NCI-H226 (cell line): ENCODE data around the gene CDK10.
"Not testable (repeated sequence)": the region's sequence is repeated elsewhere in the genome, so short reads cannot be mapped to it uniquely, and the experiment has no call there.

Source experiments
- DNase-seq: peaks from one replicate; pipeline ENCODE4 v3.0.0-alpha.2; 2015

The CDK10 gene

DNA sequence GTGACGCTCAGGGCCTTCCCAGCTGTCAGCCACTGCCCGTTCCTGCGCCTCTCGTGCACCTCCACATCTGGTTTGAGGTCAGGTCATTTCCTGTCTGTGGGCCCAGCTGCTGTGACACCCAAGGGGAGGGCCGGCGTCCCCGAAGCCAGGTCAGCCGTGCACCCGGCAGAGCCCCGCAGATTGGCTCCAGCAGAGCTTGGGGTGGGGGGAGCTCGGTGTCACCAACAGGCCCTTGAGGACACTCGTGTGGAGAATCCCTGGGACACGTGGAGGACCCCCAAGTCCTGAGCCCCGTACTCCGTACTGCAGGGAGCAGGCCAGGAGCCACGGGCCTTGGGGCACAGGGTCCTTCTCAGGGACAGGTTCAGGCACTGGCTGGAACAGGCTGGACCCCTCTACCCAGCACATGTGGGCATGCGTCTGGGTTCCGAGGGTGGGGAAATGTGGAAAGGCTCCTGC lies 10.2 kb downstream of the CDK10 start:
- no peak for DNase-seq

DNA sequence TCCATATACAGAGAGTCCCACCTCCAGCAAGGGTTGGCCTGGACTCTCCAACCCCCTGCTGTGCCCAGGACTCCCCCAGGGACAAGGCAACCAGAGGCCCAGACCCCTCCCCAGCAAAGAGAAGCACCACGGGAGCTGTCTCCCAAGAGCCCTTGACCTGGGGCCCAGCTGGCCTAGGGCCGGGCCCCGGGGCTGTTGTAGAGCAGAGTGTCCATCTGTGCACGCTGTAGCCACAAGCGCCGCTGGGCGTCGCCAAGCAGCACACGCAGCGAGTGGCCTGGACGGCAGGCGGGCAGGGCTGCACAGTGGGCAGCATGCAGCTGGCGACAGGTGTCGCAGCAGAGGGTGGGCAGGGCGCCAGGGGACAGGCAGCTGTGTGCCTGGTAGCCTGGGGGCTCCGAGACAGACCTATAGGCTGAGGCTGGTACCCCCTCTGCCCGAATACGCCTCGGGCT lies 10.7 kb downstream of the CDK10 start:
- no peak for DNase-seq

DNA sequence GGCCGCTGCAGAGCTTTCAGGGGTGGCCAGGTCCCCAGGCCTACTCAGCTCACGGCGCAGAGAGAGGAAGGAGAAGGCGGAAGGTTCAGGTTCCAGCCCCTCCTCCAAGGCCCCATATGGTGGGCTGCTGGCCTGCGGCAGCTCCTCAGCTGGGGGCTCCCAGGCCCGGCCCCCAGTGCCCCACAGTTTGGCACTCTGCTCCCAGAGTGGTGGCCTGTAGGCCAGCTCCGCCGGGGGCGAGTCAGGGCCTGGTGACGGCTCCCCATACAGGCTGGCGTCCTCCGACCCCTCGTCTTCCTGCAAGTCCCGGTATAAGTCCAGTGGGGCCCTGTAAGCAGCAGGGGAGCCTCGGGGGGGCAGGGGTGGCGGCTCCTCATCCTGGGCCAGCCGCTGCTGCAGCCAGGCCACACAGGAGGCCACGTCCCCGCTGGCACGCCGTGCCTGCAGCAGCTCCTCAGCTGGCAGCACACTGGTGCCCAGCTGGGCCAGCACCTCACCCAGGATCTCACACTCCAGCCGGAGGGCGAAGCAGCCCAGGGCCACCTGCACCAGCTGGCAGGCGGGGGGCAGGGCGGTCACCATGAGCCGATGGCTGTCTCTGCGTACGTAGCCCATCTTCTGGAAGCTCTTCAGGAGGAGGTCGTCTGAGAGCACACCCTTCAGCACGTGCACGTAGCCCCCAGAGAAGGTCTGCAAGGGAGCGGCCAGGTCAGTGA lies 11.3 kb downstream of the CDK10 start:
- no peak for DNase-seq

DNA sequence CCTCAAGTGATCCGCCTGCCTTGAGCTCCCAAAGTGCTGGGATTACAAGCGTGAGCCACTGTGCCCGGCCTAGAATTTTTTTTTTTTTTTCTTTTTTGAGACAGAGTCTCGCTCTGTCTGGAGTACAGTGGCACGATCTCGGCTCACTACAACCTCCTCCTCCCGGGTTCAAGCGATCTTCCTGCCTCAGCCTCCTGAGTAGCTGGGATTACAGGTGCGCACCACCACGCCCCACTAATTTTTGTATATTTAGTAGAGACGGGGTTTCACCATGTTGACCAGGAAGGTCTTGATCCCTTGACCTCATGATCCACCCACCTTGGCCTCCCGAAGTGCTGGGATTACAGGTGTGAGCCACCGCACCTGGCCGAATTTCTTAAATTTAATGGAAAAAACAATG lies 12.2 kb downstream of the CDK10 start:
- DNase-seq: not testable (repeated sequence)

DNA sequence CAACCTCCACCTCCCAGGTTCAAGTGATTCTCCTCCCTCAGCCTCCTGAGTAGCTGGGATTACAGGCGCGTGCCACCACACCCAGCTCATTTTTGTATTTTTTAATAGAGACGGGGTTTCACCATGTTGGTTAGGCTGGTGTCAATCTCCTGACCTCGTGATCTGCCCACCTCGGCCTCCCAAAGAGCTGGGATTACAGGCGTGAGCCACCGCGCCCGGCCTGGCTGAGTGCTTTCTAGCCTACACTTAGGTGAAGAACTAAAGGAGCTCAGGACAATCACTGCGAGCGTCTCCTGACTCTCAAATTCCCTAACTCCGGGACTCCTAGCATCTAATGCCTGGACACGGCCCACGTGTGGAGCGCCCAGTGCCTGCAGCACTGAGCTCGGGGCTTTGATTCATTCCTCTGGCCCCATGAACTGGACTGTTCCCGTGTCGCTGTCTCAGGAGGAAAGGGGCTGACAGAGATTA lies 13.2 kb downstream of the CDK10 start:
- DNase-seq: not testable (repeated sequence)

DNA sequence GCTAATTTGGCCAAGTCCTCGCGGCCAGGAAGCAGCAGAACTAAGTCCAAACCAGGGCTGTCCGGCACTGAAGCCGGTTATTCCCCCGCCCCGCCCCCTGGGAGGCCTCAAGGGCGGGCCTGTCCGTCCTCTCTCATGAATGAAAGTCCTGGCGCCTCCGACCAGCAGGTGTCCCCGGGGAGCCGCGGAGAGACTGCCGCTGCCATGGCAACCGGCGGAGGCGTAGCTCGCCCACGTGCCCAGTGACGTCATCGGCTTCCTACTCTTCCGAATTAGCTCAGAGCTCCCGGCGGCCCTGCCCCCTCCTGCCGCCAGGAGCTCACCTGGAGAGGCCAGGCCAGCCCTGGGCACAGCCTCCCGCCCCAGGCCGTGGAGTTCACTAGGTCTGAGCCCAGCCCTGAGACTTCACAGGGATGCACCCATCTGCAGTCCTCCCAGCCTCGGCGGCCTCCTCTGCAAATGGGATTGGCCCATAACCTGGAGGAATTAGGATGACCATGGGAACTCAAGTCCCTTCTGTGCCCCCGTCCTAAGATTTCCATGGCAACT lies 13.7 kb downstream of the CDK10 start:
- peak; percentile 97 for DNase-seq

DNA sequence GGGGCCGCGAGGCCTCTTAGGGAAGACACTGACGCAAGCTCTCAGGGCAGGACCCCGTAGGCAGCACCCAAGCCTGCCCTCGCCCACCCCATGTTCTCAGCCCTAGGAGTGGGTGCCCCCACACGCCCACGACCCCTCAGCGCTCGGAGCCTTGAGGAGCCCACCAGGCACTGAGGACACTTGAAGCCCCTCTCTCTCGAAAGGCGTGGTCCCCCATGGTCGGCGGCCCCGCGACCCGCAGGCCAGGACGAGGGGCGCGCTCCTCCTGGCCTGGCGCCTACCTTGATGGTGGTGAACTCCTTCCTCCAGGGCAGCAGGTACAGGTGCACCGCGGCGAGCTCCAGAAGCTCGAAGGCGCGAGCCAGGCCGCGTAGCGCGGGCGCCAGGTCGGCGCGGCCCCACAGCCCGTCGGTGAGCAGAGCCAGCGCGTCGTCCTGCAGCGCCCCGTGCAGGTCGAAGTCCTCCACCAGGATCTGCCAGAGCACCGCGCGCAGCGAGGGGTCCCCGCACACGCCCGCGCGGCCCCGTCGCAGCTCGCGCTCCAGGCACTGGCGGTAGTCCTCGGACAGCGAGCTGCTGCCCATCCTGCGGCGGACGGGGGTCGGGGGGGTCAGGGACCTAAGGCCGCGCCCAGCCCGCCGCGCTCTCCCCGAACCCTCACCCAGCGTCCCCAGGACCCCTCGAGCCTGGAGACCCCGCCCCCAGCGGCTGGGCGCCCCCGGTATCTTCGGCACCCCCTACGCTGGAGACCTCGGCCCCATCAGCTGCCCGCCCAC lies 14.3 kb downstream of the CDK10 start:
- DNase-seq: peak; percentile 57

DNA sequence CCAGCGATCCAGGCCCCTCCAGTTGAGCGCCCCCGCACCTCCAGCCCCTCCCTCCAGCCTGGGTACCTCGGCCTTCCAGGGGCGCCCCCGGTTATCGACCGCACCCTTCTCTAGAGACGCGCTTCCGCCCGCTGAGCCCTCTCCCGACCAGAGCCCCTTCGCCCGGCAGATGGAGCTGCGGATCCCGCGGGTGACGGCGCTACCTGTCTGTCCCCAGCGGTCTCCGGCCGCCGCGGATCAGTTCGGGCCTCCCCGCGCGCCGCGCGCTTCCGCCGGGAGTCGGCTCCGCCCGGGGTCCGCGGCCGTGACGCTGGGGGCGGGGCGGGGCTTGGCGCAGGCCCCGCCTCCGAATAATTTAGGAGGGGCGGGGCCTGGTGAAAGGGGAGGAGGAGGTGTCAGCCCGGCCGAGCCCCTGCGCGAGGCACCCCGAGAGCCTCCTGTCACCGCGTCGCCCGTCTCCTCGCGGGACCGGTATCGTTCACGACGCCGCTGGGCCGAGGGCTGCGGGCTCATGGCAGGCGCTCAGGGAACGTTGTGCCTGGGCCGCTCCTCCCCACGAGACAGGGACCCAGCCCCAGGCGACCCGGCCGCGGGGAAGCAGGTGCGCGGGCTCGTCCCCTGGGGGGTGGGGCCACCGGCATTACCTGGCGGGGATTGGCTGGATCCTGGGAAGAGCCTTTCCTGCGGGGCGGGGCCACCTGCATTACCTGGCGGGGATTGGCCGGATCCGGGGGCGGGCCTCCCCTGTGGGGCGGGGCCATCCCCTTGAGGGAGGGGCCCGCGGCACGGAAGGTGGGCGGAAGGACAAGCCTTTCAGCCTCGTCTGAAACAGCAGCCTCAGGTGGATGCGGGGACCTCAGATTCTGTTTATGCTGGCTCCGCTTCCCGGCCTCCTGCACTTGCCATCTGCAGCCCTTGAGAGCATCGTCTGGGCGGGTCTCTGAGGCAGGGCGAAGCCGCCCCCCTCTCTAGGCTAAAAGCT lies 15.2 kb downstream of the CDK10 start, which contains the start of gene SPATA2L:
SPATA2L (minus strand) TSS at position 281 of the 982 bp plus-strand sequence. CDS start 473 bp downstream, outside the sequence.
- peak; percentile 89 for DNase-seq

DNA sequence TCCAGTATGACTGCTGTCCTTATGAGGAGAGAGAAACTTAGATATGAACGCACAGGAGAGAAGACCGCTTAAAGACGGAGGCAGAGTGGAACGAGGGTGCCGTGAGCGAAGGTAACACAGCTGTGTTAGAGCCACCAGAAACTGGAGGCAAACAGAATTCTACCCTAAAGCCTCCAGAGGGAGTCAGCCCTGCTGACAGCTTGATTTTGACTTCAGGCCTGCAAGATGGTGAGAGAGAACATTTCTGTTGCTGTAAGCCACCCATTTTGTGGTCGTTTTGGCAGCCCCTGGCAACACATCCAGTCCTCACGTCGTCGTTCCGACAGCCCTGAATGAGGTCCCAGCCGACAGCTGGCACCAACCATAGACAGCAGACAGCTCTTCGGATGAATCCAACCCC lies 17.8 kb downstream of the CDK10 start:
- DNase-seq: no peak

DNA sequence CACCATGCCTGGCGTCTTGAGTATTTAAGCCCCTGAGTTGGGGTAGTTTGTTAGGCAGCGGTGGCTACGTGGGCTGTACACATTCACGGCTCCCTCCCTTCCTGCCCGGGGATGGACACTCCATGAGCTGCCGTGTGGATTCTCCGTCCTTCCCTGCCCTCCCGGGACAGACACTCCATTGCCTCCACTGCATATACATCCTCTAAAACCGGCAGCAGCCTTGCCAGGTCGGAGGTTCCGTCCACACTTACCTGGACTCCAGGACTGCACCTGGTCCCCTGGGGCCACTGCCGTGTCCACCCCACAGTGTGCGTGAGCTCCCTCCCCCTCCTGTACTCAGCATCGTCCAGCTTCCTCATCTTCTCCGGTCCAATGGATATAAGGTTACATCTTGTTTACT lies 18.5 kb downstream of the CDK10 start:
- no peak for DNase-seq

DNA sequence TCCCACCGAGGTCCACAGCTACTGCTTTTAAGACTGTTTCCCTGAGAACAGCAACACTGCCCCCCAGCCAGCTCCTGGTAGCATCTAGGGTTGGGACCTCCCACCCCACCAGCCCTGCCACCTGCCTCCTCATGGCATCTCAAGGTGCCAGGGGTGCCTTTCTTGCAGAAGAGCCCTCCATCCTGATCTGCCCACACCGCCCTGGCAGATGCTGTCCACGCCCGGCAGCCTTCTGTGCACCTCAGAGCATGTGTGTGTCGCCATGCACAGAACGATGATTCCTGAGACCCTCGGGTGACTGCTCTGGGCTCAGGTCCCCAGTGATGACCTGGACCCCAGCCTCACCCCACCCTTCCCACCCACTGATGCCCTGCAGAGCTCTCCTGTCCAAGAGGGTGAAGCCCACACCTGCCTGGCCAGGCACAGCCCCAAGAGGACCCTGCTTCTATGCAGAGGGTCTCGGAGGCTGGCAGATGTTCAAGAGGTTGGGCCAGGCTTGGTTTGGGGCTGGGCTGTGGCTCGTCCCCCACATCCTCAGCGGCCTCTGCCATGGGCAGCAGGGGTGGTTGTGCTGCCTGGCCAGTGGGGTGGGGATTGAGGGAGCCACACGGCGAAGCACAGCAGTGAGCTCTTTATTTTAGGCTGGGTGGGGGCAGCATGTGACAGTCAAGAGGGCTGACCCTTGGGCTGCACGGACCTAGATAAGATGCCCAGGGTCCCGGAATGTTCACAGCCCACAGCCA lies 20.2 kb downstream of the CDK10 start:
- no peak for DNase-seq

DNA sequence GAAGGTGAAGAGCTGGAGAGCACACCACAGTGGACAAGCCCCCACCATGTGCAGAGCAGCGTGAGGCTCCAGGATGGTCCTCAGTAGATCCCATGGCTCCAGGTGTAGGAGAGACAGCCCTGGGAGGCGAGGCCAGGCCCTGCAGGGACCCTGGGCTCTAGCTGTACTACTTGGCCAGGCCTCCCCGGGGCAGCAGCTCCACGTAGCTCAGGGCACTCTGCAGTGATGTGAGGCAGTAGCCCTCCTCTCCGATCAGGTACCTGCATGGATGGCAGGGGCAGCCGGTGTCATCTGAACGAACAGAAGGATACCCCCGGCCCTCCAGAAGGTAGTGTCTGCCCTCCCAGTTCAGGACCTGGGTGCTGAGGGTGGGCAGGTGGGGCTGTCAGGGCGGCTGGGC lies 21.2 kb downstream of the CDK10 start:
- DNase-seq: no peak

DNA sequence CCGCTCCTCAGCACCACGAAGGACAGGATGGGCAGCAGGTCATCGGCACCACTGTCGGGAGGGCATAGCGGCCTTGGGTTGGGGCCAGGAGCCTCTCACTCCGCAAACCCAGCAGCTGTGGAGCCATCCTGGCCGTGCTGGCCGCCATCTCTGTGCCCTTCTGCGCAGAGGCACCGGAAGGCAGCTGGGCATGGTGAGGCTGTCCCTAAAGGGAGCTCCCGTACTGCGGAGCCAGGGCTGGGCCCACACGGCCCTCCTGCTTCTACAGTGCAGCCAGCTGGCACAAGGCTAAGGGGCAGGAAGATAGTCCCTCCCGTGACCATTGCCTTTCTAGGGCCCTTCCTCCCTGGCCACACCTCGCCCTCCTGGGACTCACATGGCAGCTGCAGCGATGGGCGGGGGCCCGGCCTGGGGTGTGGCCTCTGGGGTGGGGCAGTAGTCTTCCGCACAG lies 22.0 kb downstream of the CDK10 start:
- DNase-seq: no peak

DNA sequence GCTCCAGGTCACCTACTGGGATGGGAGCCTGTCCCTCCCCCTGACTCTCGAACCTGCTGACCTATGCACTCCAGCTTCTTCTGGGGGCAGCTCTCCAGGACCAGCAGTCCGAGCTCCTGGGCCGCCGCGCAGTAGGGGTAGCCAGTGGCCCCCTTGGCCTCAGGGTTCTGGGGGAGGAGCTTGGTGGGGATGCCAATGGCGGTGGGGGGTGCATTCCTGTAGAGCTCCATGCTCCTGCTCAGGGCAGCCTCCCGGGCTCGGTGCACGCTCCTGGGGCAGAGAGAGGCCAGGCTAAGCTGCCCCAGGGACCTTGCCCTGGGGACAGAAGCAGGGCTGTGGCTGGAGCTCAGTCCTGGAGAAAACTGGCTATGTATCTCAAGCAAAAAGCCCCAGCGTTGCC lies 22.7 kb downstream of the CDK10 start:
- DNase-seq: no peak

DNA sequence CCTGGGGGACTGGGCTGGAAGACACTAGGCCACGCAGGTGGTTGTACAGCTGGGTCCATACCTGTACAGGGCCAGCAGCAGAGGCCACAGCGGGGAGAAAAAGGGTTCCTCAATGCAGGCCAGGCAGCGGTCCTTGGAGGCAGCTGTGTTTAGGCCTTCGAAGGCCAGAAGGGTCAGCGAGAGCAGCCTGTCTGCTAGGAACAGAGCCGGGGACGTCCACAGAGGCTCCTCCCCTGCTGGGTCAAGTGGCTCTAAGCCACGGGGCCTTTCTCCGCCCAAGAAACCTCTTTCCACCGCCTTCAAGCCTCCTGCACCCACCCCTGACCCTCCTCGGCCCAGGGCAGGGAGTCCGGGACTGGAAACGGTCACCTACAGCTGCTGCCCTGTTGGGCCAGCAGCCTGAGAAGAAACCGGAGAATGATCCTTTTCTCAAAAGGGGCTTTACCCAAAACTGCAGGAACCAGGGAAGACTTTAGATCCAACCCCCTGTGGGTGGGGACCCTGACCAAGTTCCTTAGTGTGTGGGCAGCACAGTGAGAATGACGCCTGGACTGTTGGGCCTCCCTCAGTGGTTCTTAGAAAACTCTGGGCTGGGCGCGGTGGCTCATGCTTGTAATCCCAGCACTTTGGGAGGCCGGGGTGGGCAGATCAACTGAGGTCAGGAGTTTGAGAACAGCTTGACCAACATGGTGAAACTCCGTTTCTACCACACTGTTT lies 23.4 kb downstream of the CDK10 start:
- no peak for DNase-seq

DNA sequence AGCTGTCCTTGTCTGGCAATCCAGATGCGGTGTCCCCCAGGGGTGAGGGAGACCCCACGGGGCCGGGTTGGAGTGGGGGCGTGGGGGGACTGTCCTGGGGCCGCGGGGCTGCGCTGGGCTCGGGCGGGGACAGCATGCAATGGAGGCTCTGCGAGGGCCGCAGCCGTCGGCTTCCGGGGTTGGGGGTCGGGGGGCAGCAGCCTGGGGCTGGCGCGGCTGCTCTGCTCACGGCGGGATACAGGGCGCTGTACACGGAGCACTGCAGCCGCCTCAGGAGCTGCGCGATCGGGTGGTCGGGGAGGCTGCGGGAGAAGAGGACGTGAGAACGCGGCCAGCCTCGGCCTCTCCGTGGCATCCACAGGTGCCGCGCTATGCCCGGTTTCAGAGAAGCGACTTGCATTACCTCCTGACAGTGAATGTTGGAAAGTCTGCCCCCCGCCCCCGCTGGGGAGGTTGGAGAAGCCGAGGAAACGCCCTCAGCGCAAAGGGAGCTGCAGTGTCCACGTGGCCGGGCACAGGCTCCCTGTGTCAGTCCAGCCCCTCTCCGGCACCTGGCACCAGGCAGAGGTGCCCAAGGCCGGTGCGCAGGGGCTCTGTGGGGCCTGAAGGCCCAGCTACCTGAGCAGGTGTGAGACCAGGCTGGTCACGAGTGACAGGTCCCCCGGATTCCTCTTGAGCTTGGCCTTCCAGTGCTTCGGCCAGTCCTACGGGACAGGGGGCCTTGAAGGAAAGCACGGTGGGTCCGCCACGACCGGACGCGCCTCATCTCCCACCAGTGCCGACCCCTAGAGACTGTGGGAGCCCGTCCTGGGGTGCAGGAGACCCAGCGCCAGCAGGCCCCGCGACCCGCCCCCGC lies 24.4 kb downstream of the CDK10 start:
- no peak for DNase-seq

DNA sequence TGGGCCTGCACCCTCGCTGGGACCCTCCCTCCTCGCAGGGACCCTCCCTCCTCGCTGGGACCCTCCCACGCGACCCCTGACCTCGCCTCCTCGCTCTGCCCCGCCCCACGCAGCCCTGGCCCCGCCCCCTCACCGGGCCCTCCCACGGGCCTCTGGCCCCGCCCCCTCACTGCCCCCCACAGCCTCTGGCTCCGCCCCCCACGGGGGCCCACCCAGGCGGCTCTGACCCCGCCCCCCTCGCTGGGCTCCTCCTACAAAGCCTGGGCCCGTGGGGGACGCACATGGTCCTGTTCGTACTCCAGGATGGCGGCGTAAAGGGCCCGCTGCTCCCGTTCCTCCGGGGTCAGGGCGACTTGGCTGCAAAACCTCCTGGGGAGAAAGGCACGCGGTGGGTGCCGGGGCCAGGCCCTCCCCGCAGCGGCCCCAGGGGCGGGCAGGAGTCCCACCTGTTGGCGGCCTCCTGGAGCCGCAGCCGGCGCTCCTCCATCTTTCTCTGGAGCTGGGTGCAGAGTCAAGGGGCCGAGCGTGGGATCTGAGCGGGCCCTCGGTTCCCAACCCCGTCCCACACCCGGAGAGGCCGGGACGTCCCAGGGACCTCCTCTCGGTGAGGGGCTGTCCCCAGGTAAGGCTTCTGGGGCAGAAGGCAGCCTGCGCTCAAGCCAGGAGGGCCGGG lies 25.2 kb downstream of the CDK10 start:
- no peak for DNase-seq

DNA sequence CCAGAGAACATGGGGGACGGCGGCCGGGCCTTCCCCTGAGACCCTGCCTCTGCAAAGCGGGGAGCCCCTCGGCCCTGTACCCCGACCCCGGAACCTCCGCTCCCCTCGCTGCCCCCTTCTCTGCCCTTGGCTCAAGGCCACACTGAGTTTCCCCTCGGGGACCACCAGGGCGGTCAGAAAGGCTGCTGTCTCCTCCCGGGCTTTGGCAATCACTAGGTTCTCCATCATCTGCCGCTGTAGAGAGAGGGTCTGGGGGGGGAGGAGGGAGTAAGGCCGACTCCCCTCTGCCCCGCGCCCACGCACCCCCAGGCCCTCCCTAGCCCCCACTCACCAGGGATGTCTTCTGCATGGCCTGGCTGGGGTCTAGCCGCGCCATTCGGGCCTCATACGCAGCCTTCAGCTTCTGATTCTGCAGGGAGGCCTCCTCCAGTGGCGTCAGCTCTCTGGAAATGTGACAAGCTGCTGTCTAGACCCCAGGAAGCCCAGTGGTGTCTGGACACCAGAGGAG lies 25.8 kb downstream of the CDK10 start:
- no peak for DNase-seq

DNA sequence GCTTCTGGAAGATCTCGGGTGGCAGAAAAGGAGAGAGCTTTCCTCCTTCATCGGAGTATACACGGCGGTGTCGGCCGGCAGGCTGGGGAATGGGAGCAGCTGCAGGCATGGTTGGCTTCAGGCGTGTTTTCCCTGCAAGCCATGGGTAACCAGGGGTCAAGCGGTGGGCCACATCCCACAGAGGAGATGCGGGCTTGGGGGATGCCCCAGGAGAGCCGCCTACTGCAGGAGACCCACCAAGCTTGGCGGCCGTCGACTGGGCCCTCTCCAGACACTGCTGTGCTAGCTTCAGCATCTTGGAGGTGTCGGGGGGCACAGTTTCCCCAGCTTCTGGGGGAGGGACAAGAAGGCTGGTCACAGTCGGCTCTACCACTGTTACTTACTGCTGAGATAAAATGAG lies 30.0 kb downstream of the CDK10 start:
- no peak for DNase-seq
